GM12878 (cell line): ENCODE results near the gene DNAH8. TPM values are rescaled to one million over a fixed set of nuclear protein-coding genes. Genes with fewer than 3 reads are reported as not detected.

Source experiments
- BRCA1 ChIP-seq: IDR thresholded peaks from 2 replicates; pipeline ENCODE4 v1.6.1; 2011; ENCODE audit warnings: low read depth, low read length, improper control_type of control experiment
- CEBPZ ChIP-seq: fragments of 150-350 bp; IDR thresholded peaks from 2 replicates; pipeline ENCODE4 v1.6.1; 2016; ENCODE audit warnings: low read depth, low read length
- ELK1 ChIP-seq: IDR thresholded peaks from 2 replicates; pipeline ENCODE4 v1.6.1; 2012; ENCODE audit warnings: low read depth, low read length, improper control_type of control experiment
- EP300 ChIP-seq, 2 experiments: fragments of 150-350 bp in 1 of 2; IDR thresholded peaks; 2 replicates each; pipeline ENCODE4 v1.6.1; 2011 to 2012; ENCODE audit warnings: low read depth in 2 of 2, low read length in 2 of 2, borderline replicate concordance in 1 of 2, improper control_type of control experiment in 1 of 2, inconsistent platforms in 1 of 2; ENCODE audit not compliant: control insufficient read depth in 1 of 2
- GABPA ChIP-seq: IDR thresholded peaks from 2 replicates; pipeline ENCODE4 v1.6.1; 2014; ENCODE audit warnings: antibody characterized with exemption, low read depth, mild to moderate bottlenecking, inconsistent platforms
- GATAD2B ChIP-seq: fragments of 450-650 bp; conservative IDR thresholded peaks from 2 replicates; pipeline ENCODE4 v1.6.1; 2017; ENCODE audit warnings: low read depth, mild to moderate bottlenecking, moderate library complexity
- HDGF ChIP-seq: fragments of 450-650 bp; IDR thresholded peaks from 2 replicates; pipeline ENCODE4 v1.6.1; 2016; ENCODE audit warnings: antibody characterized with exemption
- KLF5 ChIP-seq: fragments of 450-650 bp; IDR thresholded peaks from 2 replicates; pipeline ENCODE4 v1.6.1; 2014; ENCODE audit warnings: mild to moderate bottlenecking; ENCODE audit not compliant: partially characterized antibody
- MXI1 ChIP-seq: fragments of 150-350 bp; IDR thresholded peaks from 2 replicates; pipeline ENCODE4 v1.6.1; 2011; ENCODE audit warnings: low read depth, mild to moderate bottlenecking, inconsistent platforms, low read length, improper control_type of control experiment
- NFYB ChIP-seq: IDR thresholded peaks from 2 replicates; pipeline ENCODE4 v1.6.1; 2011; ENCODE audit warnings: low read depth, mild to moderate bottlenecking, low read length, improper control_type of control experiment, moderate library complexity; ENCODE audit not compliant: insufficient read depth
- NKRF ChIP-seq: fragments of 450-650 bp; conservative IDR thresholded peaks from 2 replicates; pipeline ENCODE4 v1.6.1; 2017; ENCODE audit warnings: mild to moderate bottlenecking, moderate library complexity
- PAX8 ChIP-seq: fragments of 450-650 bp; IDR thresholded peaks from 2 replicates; pipeline ENCODE4 v1.6.1; 2017; ENCODE audit warnings: mild to moderate bottlenecking, moderate library complexity
- PKNOX1 ChIP-seq: fragments of 450-650 bp; IDR thresholded peaks from 2 replicates; pipeline ENCODE4 v1.6.1; 2016; ENCODE audit warnings: mild to moderate bottlenecking
- RBBP5 ChIP-seq: fragments of 200-600 bp; sonication (generic); conservative IDR thresholded peaks from 2 replicates; pipeline ENCODE4 v1.6.1; 2016
- RUNX3 ChIP-seq: IDR thresholded peaks from 2 replicates; pipeline ENCODE4 v1.6.1; 2012; ENCODE audit warnings: low read length, inconsistent platforms
- SMAD1 ChIP-seq: fragments of 450-650 bp; IDR thresholded peaks from 2 replicates; pipeline ENCODE4 v1.6.1; 2018; ENCODE audit warnings: mild to moderate bottlenecking, low read depth; ENCODE audit not compliant: partially characterized antibody
- TBL1XR1 ChIP-seq: IDR thresholded peaks from 2 replicates; pipeline ENCODE4 v1.6.1; 2012; ENCODE audit warnings: low read depth, low read length, improper control_type of control experiment
- WRNIP1 ChIP-seq: IDR thresholded peaks from 2 replicates; pipeline ENCODE4 v1.6.1; 2011; ENCODE audit warnings: low read depth, low read length, improper control_type of control experiment, borderline replicate concordance
- YBX1 ChIP-seq: fragments of 450-650 bp; IDR thresholded peaks from 2 replicates; pipeline ENCODE4 v1.6.1; 2016; ENCODE audit warnings: antibody characterized with exemption
- YY1 ChIP-seq: IDR thresholded peaks from 2 replicates; pipeline ENCODE4 v1.6.1; 2011; ENCODE audit warnings: low read depth, mild to moderate bottlenecking, low read length
- polyA plus RNA-seq, 11 experiments: library from polyadenylated mRNA; depleted of rRNA in 4 of 11; unstranded in 6 of 11; stranded (reverse) in 5 of 11; fragments of >200 nt; fragmentation: Nextera tagmentation in 4 of 11; fragmentation: Illumina TruSeq in 1 of 11; extraction: Ambion mirVana in 4 of 11; extraction: Trizol in 1 of 11; gene quantifications; 1 replicate in 1 of 11; 2 replicates in 10 of 11; pipeline versions ENCODE4 v1.2.1 to v1.2.3, GENCODE V29; 2011 to 2016; ENCODE audit warnings: inconsistent platforms in 2 of 11, missing spikeins in 2 of 11, low read depth in 1 of 11
- total RNA-seq, 4 experiments: library from RNA; depleted of rRNA in 3 of 4; stranded (reverse); fragments of >200 nt in 3 of 4; fragmentation: Illumina TruSeq in 1 of 4; extraction: Trizol in 1 of 4; gene quantifications; 2 replicates each; pipeline versions ENCODE4 v1.2.1 to v1.2.3, GENCODE V29; 2013 to 2021
- TF ChIP-seq, protein P1 (sequence below): fragments of 450-650 bp; IDR thresholded peaks from 2 replicates; pipeline ENCODE4 v1.6.1; 2016; ENCODE audit warnings: mild to moderate bottlenecking

DNAH8 gene
- total and polyA plus RNA-seq, 10 of the 15 experiments (the other 5 are each of a cell fraction or from before 2014, with no cell fraction given) = 0.02 to 0.34 (median 0.10) TPM; not detected in 3

DNA sequence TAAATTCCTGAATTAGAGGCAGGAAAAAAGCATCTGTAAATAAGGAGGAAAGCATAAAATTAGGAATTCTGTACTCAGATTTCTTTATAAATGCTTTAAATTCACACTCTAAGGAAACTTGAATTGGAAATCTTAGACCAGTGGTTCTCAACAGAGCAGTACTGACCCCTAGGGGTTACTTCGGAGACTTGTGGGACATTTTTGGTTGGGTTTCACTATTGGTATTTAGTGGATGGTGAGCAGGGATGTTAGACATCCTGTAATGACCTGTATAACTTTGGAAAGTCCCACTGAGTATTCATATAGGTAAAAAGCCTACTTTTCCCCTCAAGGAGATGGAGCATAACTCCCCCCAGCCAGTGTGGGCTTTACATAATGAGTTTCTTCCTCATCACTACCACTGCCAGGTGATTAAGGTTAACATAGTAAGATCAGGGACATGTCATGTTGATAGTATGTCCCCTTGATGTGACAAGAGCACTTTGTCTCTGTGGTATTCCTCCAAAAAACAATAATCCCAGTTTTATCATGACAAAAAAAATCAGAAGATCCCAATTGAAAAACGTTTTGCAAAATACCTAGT, 43.1 kb upstream of the DNAH8 start (continued):
- TF ChIP-seq PKNOX1 (peak; percentile 20; the same call in 1 of the 2 replicates), RUNX3 (peak; percentile 64), ELK1 (no peak), TBL1XR1 (no peak), MXI1 (no peak), BRCA1 (no peak), EP300 (IDR thresholded peaks at IDR 0.05; ENCODE audit: borderline replicate concordance in 1 of 2, control insufficient read depth in 1 of 2, low read depth in 2 of 2, low read length in 2 of 2) (no peak), SMAD1 (no peak), NKRF (no peak), HDGF (no peak), KLF5 (no peak), CEBPZ (no peak), NFYB (no peak), PAX8 (no peak), YY1 (0 out of 2 replicates have a peak, but pooled peaks have one; percentile 21), WRNIP1 (no peak), RBBP5 (no peak), GABPA (no peak), YBX1 (no peak), GATAD2B (no peak)
- TF ChIP-seq, protein P1, sequence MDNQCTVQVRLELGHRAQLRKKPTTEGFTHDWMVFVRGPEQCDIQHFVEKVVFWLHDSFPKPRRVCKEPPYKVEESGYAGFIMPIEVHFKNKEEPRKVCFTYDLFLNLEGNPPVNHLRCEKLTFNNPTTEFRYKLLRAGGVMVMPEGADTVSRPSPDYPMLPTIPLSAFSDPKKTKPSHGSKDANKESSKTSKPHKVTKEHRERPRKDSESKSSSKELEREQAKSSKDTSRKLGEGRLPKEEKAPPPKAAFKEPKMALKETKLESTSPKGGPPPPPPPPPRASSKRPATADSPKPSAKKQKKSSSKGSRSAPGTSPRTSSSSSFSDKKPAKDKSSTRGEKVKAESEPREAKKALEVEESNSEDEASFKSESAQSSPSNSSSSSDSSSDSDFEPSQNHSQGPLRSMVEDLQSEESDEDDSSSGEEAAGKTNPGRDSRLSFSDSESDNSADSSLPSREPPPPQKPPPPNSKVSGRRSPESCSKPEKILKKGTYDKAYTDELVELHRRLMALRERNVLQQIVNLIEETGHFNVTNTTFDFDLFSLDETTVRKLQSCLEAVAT = no peak
- TF ChIP-seq, all 136 proteins: peak for 14
